Stomach smooth muscle (tissue), 2 donors: ENCODE results near the gene ZNF559.
A peak's percentile ranks its signal among the peaks of the same experiment; 100 is the strongest.
"Not testable (repeated sequence)": the region's sequence is repeated elsewhere in the genome, so short reads cannot be mapped to it uniquely, and the experiment has no call there.

ENCODE experiments used
- H3K27ac ChIP-seq: one replicate; pipeline ENCODE4 v1.7.0; 2013; ENCODE audit warnings: mild to moderate bottlenecking, low read length, inconsistent platforms
- H3K27me3 ChIP-seq, 2 donors: one replicate each; pipeline ENCODE4 v1.7.0; 2013; ENCODE audit warnings: low read length in 2 of 2; ENCODE audit not compliant: insufficient read depth in 2 of 2, control insufficient read depth in 1 of 2
- H3K36me3 ChIP-seq, 2 donors: one replicate each; pipeline ENCODE4 v1.7.0; 2013; ENCODE audit warnings: low read length in 2 of 2; ENCODE audit not compliant: control insufficient read depth in 2 of 2, insufficient read depth in 2 of 2
- H3K4me1 ChIP-seq: one replicate; pipeline ENCODE4 v1.7.0; 2013; ENCODE audit warnings: low read length; ENCODE audit not compliant: control insufficient read depth, insufficient read depth
- H3K4me3 ChIP-seq, 2 donors: one replicate each; pipeline ENCODE4 v1.7.0; 2013; ENCODE audit warnings: low read length in 2 of 2
- H3K9ac ChIP-seq, 2 donors: one replicate each; pipeline ENCODE4 v1.7.0; 2013; ENCODE audit warnings: low read length in 2 of 2, mild to moderate bottlenecking in 1 of 2
- H3K9me3 ChIP-seq, 2 donors: one replicate each; pipeline ENCODE4 v1.7.0; 2013; ENCODE audit warnings: low read length in 2 of 2; ENCODE audit not compliant: control insufficient read depth in 2 of 2
- donor health status: healthy.
- donor health status: Pancreatic carcinoma.

The ZNF559 gene

DNA sequence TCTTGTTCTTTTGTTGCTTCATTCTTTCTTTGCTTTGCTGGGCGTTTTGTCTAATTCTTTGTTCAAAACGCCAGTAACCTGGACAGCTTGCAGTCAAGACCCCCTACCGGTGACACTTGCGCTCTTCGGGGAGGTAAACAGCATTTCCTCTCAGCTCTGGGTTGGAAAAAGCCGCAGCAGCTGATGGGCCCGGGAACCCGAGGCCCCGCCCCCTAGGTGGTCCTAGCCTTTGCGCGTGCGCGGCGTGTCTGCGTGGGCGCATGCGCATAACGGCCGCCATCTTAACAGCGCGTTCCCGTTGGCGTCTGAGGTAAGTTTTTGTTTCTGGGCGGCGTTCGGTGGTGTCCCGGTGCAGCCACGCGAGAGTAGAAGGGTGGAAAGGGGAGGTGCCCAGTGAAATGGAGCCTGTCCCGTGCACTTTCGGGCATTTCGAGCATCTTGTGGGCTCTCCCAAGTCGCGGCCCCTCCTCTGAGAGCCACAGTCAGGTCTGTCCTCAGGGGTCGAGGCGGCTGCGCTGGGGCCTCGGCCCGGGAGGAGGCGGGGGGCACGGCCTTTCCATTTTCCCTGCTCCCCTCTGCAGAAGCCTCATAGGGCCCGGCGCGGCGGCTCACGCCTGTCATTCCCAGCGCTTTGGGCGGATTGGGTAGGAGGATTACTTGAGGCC is at the start of gene ZNF559:
ZNF559 (plus strand) TSS at position 261 of the 665 bp plus-strand sequence. CDS start 14,371 bp downstream, outside the sequence.
- Histone ChIP-seq H3K4me3 (peak within 1 kb of the TSS; percentile 89 to 91), H3K27ac (peak within 1 kb of the TSS; percentile 85), H3K9ac (peak within 1 kb of the TSS; percentile 65 to 87), H3K36me3 (peaks cover 2 to 7% of the 10 kb centered on the region in 2 donors), H3K4me1 (peaks cover 16% of the 10 kb centered on the region), H3K27me3 (no peaks in the 10 kb centered on the region), H3K9me3 (peaks cover 4 to 5% of the 10 kb centered on the region in 2 donors)

DNA sequence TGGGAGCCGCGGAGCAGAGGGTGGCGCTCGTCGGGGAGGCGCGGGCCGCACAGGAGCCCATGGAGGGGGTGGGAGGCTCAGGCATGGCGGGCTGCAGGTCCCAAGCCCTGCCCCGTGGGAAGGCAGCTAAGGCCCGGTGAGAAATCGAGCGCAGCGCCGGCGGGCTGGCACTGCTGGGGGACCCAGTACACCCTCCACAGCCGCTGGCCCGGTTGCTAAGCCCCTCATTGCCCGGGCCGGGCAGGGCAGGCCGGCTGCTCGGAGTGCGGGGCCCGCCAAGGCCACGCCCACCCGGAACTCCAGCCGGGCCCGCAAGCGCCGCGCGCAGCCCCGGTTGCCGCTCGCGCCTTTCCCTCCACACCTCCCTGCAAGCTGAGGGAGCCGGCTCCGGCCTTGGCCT is 40.5 kb upstream of the ZNF559 start:
- not testable (repeated sequence) for H3K27me3 ChIP-seq, H3K4me1 ChIP-seq, H3K4me3 ChIP-seq, H3K9ac ChIP-seq, H3K36me3 ChIP-seq, H3K27ac ChIP-seq
- peaks cover 6 to 14% of the 10 kb centered on the region in 2 donors for H3K9me3 ChIP-seq

GRCh38 chr19:9289231-9289884 is 34.6 kb upstream of the ZNF559 start:
- Histone ChIP-seq H3K4me3 (peak overlapping the region in 1 of 2 donors; percentile 46), H3K4me1 (no peaks in the 10 kb centered on the region), H3K36me3 (peaks cover 10 to 19% of the 10 kb centered on the region in 2 donors), H3K27ac (no peak overlapping the region), H3K9me3 (peaks cover 24 to 28% of the 10 kb centered on the region in 2 donors), H3K27me3 (no peaks in the 10 kb centered on the region), H3K9ac (no peak overlapping the region)

DNA sequence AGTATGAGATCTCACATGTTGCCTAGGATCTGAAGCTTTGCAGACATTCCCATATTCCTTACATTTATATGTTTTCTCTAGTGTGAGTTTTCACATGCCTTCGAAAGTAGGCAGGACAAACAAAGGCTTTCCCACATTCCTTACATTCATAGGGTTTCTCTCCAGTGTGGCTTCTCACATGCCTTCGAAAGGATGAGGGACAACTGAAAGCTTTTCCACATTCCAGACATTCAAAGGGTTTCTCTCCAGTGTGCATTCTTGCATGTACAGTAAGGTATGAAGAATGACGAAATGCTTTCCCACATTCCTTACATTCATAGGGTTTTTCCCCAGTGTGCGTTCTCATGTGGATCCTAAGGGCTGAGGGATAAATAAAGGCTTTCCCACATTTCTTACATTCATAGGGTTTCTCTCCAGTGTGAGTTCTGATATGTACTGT is 28.5 kb upstream of the ZNF559 start:
- H3K27ac ChIP-seq: no peak overlapping the region
- H3K36me3 ChIP-seq: peaks cover 46 to 47% of the 10 kb centered on the region in 2 donors
- H3K4me3 ChIP-seq: peak overlapping the region in 1 of 2 donors; percentile 38
- H3K9ac ChIP-seq: no peak overlapping the region
- H3K27me3 ChIP-seq: no peaks in the 10 kb centered on the region
- H3K4me1 ChIP-seq: no peaks in the 10 kb centered on the region
- peaks cover 46% of the 10 kb centered on the region in 2 donors for H3K9me3 ChIP-seq

GRCh38 chr19:9296336-9296735 is 27.6 kb upstream of the ZNF559 start:
- H3K27me3 ChIP-seq: no peaks in the 10 kb centered on the region
- H3K27ac ChIP-seq: no peak overlapping the region
- H3K36me3 ChIP-seq: peaks cover 55 to 56% of the 10 kb centered on the region in 2 donors
- no peak overlapping the region for H3K9ac ChIP-seq
- peak overlapping the region in 1 of 2 donors; percentile 38 for H3K4me3 ChIP-seq
- H3K9me3 ChIP-seq: peaks cover 46 to 48% of the 10 kb centered on the region in 2 donors
- no peaks in the 10 kb centered on the region for H3K4me1 ChIP-seq

DNA sequence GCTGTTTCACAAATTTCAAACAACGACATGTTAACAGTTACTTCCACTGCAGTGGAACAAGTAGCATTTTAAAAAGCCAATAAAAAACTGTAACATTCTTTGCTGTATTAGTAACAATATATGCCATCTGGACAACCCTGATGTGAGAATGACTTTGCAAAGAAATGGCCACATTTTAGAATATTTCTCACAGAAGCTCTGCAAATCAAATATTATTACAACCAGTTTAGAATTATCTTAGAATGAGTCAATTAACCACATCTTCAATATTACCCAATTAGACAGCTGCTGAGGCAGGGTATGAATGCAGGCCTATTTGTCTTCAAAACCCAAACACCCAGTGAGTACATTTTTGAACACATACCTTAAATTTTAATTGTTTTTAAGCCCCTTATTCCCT is 17.5 kb upstream of the ZNF559 start:
- Histone ChIP-seq H3K9ac (no peak overlapping the region), H3K4me3 (no peak overlapping the region), H3K4me1 (peaks cover 2% of the 10 kb centered on the region), H3K36me3 (peaks cover 22 to 28% of the 10 kb centered on the region in 2 donors), H3K27me3 (no peaks in the 10 kb centered on the region), H3K27ac (no peak overlapping the region), H3K9me3 (peaks cover under 1 to 2% of the 10 kb centered on the region in 2 donors)

- H3K27me3 ChIP-seq: no peaks in the 10 kb centered on the region
Measured at GRCh38 chr19:9308091-9308770, 15.7 kb upstream of the ZNF559 start.

GRCh38 chr19:9309139-9309973 is 14.6 kb upstream of the ZNF559 start, which contains the start of gene ZNF699:
Gene ZNF699, minus strand, starts transcription at chr19:9309838. Its CDS starts 4,719 bp downstream, at chr19:9305119.
- H3K27me3 ChIP-seq: no peaks in the 10 kb centered on the region
- peak within 1 kb of the TSS; percentile 65 to 97 for H3K4me3 ChIP-seq
- peaks cover 1 to 5% of the 10 kb centered on the region in 2 donors for H3K36me3 ChIP-seq
- peaks cover 2% of the 10 kb centered on the region for H3K4me1 ChIP-seq
- peak within 1 kb of the TSS; percentile 88 for H3K27ac ChIP-seq
- H3K9me3 ChIP-seq: peaks cover 0 to 2% of the 10 kb centered on the region in 2 donors
- H3K9ac ChIP-seq: peak within 1 kb of the TSS; percentile 54 to 95

More at GRCh38 chr19:9308091-9308770, 15.7 kb upstream of the ZNF559 start:
- Histone ChIP-seq H3K4me3 (peak overlapping the region; percentile 65 to 97), H3K9ac (no peak overlapping the region), H3K36me3 (peaks cover 9 to 13% of the 10 kb centered on the region in 2 donors), H3K4me1 (peaks cover 2% of the 10 kb centered on the region), H3K27ac (no peak overlapping the region), H3K9me3 (peaks cover 0 to 2% of the 10 kb centered on the region in 2 donors)

GRCh38 chr19:9309974-9310446 is 14.0 kb upstream of the ZNF559 start:
- Histone ChIP-seq H3K9me3 (peaks cover 0 to 2% of the 10 kb centered on the region in 2 donors), H3K27me3 (no peaks in the 10 kb centered on the region), H3K4me1 (peaks cover 2% of the 10 kb centered on the region), H3K4me3 (peak overlapping the region; percentile 65 to 97), H3K36me3 (peaks cover 0 to 2% of the 10 kb centered on the region in 2 donors), H3K9ac (peak overlapping the region; percentile 54 to 95), H3K27ac (peak overlapping the region; percentile 88)

DNA sequence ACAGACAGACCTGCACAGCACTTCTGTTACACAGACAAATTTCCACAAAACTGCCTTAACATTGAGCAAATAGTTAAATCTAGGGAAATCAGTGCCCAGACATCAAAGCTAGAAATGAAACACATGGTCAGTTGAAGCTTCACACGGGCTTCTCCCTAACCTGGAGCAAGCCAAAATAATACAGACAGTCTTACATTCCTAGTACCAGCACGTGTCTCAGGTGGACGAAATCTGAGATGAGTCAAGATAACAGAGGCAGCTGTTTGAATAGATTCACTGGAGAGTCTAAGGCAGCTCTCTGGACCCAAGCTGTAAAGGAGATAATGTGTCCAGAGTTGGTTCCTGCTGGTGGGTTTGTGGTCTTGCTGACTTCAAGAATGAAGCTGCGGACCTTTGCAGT is 10.2 kb upstream of the ZNF559 start:
- no peak overlapping the region for H3K27ac ChIP-seq
- no peaks in the 10 kb centered on the region for H3K36me3 ChIP-seq
- H3K9ac ChIP-seq: no peak overlapping the region
- H3K4me3 ChIP-seq: no peak overlapping the region
- no peaks in the 10 kb centered on the region for H3K27me3 ChIP-seq
- no peaks in the 10 kb centered on the region for H3K4me1 ChIP-seq
- no peaks in the 10 kb centered on the region for H3K9me3 ChIP-seq
